SJCRH30 (cell line): ENCODE measurements around the gene AGRN. TPM values are rescaled to one million over a fixed set of nuclear protein-coding genes. Genes with fewer than 3 reads are reported as not detected.
A peak's percentile ranks its signal among the peaks of the same experiment; 100 is the strongest.

ENCODE experiments used
- DNase-seq, 2 experiments: peaks; one replicate each; pipeline ENCODE4 v3.0.0-alpha.2; 2015 to 2020
- H3K27ac ChIP-seq: fragments of 250-450 bp; sonication (Bioruptor Pico); 2 replicates; pipeline ENCODE4 v1.5.1; 2020; ENCODE audit warnings: mild to moderate bottlenecking, moderate library complexity
- H3K27me3 ChIP-seq: fragments of 250-450 bp; sonication (Bioruptor Pico); 2 replicates; pipeline ENCODE4 v1.5.1; 2020; ENCODE audit warnings: mild to moderate bottlenecking, moderate library complexity
- H3K36me3 ChIP-seq: fragments of 250-450 bp; sonication (Bioruptor Pico); 2 replicates; pipeline ENCODE4 v1.5.1; 2020; ENCODE audit warnings: mild to moderate bottlenecking, moderate library complexity
- H3K4me1 ChIP-seq: fragments of 250-450 bp; sonication (Bioruptor Pico); 2 replicates; pipeline ENCODE4 v1.5.1; 2020; ENCODE audit warnings: mild to moderate bottlenecking, moderate library complexity
- H3K4me3 ChIP-seq: fragments of 250-450 bp; sonication (Bioruptor Pico); 2 replicates; pipeline ENCODE4 v1.5.1; 2020; ENCODE audit warnings: mild to moderate bottlenecking, moderate library complexity
- H3K9me3 ChIP-seq: fragments of 250-450 bp; sonication (Bioruptor Pico); replicated peaks from 2 replicates; pipeline ENCODE4 v1.5.1; 2020; ENCODE audit warnings: mild to moderate bottlenecking, moderate library complexity
- total RNA-seq: library from RNA; depleted of rRNA; stranded (reverse); fragments of >200 nt; shearing (Covaris generic); gene quantifications from 2 replicates; pipeline ENCODE4 v1.2.3, GENCODE V29; 2014

Gene AGRN
- total RNA-seq, 1 experiment from 2014 or later: 13.7 TPM

DNA sequence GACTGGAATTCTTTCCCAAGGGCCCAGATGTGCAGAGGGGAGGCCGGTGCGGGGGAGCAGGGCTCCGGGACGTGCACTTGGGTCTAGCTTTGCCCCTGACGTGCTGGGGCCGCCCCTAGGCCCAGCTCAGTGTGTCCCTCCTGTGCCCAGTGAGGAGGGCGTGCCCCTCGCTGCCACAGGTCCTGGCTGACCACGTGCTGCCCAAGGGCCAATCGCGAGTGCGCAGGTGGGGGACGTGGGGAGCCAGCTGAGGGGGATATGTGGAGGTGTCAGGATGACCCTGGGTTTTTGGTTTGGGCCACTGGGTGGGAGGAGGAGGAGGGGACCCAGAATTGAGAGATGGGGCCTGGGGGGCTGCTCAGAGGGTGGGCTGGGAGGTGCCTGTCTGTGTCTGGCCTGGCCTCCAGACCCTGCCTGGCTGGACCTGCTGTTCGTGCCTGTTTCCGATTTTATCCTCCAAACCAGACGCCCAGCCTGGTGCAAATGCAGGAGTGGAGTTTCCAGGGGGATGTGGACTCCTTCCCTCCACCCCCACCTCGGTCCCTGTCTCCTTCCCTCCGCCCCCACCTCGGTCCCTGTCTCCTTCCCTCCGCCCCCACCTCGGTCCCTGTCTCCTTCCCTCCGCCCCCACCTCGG lies 60.3 kb downstream of the AGRN start:
- Histone ChIP-seq H3K36me3 (no peaks in the 10 kb centered on the region), H3K4me3 (peak overlapping the region; percentile 39), H3K9me3 (no peaks in the 10 kb centered on the region), H3K27ac (peak overlapping the region; percentile 27), H3K27me3 (peaks cover 1% of the 10 kb centered on the region), H3K4me1 (no peaks in the 10 kb centered on the region)
- DNase-seq: peak; percentile 79 to 83

DNA sequence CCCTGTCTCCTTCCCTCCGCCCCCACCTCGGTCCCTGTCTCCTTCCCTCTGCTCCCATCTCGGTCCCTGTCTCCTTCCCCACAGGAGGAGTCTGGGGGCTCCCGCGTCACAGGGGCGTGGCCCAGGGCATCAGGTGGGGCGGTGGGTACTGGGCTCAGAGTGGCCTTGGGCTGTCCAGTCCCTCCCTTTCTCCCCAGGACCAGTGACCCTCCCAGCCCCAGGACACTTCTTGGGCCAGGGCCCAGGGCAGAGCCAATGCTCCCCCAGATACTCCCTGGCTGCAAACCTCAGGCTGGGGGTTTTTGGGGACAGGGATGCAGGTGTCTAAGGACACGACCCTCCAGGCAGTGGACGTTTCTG lies 61.0 kb downstream of the AGRN start:
- no peak overlapping the region for H3K4me3 ChIP-seq
- no peak overlapping the region for H3K27ac ChIP-seq
- H3K27me3 ChIP-seq: no peaks in the 10 kb centered on the region
- no peaks in the 10 kb centered on the region for H3K9me3 ChIP-seq
- no peaks in the 10 kb centered on the region for H3K36me3 ChIP-seq
- no peaks in the 10 kb centered on the region for H3K4me1 ChIP-seq
- DNase-seq: no peak

DNA sequence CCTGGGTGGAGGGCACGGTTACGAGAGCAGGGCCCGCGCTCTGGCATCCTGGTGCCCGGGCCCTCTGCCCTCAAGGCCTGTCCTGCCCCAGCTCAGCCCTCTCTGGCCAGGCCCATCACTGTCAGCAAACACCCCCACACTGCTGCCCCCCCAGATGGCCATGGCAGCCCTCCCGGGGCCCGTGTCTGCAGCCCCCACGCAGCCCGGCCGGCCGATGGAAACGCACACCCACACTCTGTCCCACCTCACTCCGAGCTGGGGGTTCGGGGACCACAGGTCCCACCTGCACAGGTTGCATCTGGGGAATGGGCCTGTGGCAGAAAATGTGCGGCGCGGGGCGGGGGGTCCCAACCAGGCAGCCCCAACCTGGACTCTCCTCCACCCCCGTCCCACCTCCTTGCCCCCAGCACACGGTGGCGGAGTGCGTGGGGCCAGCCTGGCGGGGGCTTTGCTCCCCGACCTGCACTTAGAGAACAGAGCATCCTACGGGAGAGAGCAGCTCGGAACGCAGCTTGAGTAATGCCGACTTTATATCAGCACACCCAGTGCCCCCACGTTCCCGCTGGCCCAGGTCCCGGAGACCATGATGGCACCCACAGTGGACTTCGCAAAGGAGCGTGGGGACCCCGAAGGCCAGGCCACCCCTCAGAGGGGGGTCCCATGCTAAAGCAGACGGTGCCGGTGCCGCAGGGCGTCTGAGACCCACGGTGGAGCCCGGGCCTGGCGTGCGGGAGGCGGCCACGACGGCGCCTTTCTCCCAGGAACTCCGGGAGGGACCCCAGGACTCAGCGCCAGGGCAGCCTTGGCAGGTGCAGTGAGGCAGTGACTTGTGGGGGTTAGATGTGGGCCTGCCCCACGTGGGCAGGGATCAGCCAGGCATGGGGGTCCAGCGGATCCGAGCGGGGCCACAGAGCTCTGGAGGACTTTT lies 61.7 kb downstream of the AGRN start:
- Histone ChIP-seq H3K27me3 (no peaks in the 10 kb centered on the region), H3K4me3 (no peak overlapping the region), H3K9me3 (no peaks in the 10 kb centered on the region), H3K36me3 (no peaks in the 10 kb centered on the region), H3K4me1 (no peaks in the 10 kb centered on the region), H3K27ac (no peak overlapping the region)
- no peak for DNase-seq

DNA sequence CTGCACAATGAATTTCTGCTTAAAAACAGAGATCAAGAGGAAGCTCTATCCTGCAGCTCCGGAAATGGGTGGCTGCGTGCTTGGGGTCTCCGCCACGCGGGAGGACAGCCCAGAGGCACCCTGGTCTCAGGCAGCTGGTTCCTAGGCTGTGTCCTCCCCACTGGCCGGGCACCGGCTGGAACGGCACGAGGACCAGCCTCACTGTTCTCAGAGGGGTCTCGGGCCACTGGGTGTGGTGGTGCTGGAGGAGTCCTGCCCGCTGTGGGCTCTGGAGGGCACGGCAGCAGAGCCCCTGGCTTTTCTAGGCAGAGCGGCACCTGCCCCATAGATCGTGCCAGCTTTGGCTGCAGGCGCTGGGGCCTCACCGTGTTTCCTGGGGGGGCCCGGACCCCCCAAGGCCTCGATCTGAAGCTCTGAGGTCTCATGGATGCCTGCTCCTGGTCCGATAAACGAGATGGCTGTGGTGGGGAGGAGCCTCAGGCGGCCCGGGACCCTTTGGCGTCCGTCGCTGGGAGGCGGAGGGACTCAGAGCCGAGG lies 62.4 kb downstream of the AGRN start:
- DNase-seq: peak in 1 of 2 experiments; percentile 7
- Histone ChIP-seq H3K4me1 (no peaks in the 10 kb centered on the region), H3K27me3 (no peaks in the 10 kb centered on the region), H3K36me3 (no peaks in the 10 kb centered on the region), H3K4me3 (no peak overlapping the region), H3K9me3 (no peaks in the 10 kb centered on the region), H3K27ac (no peak overlapping the region)

DNA sequence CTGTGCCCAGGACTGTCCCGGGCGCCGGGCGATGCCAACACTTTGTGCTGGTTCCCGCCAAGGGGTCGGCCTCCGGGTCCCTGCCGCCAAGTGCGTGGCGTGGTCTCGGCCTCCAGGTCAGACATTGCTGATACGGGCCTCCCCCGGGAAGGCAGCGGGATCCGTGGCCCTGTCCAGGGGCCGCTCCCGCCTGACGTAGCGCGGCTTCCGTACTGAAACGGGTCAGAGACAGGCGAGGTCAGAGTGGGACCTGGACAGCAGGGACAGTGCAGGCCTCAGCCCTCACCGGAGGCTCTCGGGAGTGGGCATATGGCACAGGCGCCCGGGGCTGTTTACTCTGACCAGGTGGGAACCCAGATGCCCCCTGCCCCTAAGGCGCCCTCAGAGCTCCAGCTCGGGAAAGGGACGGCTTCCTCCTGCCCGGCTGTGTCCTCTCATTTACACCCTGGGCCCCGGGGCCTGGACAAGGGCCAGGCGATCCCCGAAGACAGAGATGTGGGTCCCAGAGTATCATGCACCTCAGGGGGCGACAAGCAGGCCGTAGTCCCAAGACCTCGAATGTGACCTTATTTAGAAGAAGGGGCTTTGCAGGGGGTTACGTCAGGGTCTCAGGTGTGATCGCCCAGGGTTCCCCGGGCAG lies 63.0 kb downstream of the AGRN start:
- no peaks in the 10 kb centered on the region for H3K36me3 ChIP-seq
- H3K4me1 ChIP-seq: no peaks in the 10 kb centered on the region
- peak in 1 of 2 experiments; percentile 8 for DNase-seq
- H3K27me3 ChIP-seq: no peaks in the 10 kb centered on the region
- H3K27ac ChIP-seq: no peak overlapping the region
- no peaks in the 10 kb centered on the region for H3K9me3 ChIP-seq
- no peak overlapping the region for H3K4me3 ChIP-seq

DNA sequence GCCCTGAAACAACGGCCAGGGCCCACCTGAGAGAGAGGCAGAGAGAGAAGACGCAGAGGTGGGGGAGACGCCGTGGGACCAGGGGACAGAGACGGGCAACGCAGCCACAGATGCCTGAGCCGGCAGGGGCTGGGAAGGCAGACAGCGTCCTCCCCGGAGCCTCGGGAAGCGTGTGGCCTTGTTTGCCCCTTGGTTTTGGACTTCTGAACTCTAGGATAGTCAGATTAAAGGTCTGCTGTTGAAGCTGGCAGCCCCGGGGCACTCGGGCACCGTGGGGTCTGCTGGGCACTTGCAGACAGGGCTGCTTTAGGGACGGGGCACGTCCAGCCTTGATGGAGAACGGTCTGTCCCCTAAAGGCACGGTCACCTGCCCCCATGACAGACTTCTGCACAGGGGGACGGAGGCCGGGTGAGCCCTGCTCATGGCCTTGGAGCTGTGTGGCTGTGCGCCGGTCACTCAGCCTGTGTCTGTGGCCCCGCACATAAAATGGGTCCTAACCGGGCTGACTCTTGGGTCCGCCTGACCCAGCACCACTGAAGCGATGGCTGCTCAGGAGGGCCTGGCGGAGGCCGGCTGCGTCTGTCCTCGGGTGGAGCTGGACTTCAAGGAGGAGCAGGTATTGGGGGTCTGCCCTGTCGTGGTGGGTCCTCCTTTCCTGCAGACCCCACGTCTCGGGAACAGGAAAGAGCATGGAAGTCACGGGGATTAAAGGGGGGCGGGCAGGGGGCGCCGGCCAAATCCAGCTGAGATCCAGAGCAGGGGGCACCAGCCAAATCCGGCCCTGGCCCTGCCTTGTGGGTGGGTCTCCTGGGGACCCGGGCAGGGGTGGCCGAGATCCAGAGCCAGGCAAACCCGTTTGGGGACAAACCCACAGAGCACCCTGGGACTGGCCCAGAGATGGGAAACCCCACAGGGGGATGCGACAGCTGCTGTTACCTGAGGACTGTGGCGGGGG lies 63.8 kb downstream of the AGRN start:
- H3K27ac ChIP-seq: no peak overlapping the region
- H3K27me3 ChIP-seq: no peaks in the 10 kb centered on the region
- no peak for DNase-seq
- H3K9me3 ChIP-seq: no peaks in the 10 kb centered on the region
- H3K4me1 ChIP-seq: no peaks in the 10 kb centered on the region
- H3K4me3 ChIP-seq: no peak overlapping the region
- no peaks in the 10 kb centered on the region for H3K36me3 ChIP-seq

DNA sequence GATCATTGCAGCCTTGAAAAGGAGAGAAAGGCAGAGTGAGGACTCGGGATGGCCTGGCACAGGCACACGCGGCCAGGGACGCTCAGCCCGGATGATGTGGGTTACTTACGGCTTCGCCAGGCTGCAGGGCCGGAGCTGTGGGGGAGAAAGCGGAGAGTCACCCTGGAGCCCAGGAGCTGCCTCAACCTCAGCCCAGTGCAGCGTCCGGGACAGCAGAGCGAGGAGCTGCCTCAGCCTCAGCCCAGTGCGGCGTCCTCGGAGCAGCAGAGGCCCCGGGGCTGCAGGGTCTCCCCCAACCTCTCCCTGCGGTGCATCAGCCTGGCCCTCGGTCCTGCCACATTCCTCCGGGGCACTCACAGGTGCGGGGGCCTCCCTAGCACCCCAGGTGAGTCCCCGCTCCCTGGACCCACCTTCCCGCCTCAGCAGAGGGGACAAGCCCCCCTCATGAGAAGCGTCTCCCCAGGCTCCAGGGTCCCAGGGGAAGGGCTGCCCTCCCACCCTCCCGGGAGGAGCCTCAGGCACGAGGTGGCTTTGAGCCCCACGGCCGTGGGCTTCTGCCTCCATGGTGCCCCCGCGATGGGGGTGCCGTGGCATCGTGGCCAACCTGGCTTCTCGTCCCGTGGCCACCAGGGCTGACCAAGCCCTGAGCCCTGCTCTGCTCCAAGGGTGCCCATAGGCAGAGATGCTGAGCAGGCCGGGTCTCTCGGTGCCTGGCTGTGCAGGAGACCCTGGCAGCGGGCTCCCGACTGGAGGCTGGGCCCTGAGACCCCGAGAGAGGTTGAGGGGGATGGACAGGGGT lies 64.7 kb downstream of the AGRN start:
- Histone ChIP-seq H3K4me3 (no peak overlapping the region), H3K36me3 (no peaks in the 10 kb centered on the region), H3K9me3 (no peaks in the 10 kb centered on the region), H3K4me1 (no peaks in the 10 kb centered on the region), H3K27me3 (no peaks in the 10 kb centered on the region), H3K27ac (no peak overlapping the region)
- peak in 1 of 2 experiments; percentile 6 for DNase-seq

DNA sequence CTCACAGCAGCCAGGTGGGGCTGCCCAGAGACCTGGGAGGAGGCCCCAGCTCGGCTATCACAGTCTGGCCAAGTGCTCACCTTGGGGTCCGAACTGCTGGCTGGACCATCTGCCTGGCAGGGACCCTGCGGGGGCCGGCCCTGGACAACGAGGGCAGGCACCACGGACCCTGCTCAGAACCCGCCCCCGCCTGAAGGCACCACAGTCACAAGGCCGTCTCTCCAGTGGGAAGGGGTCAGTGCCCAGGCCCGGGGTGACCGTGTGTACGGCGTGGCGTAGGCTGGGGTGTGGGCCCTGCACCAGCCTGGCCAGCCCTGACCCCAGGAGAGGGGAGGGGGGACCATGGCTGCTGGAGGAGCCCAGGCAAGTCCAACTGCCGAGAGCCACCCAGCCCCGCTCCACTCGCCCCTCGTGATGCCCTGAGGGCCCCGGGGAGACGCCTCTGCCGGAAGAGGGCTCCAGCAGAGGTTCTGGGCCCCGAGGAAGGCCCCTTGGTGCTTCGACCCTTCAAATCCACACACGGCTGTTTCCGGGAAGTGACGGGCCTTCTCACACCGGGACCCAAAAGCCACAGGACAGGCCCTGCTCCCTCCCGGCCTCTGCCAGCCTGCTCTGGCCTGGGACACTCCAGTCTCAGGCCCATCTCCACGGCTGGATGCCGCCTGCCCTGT lies 65.4 kb downstream of the AGRN start:
- Histone ChIP-seq H3K9me3 (no peaks in the 10 kb centered on the region), H3K36me3 (no peaks in the 10 kb centered on the region), H3K27ac (no peak overlapping the region), H3K4me1 (no peaks in the 10 kb centered on the region), H3K27me3 (no peaks in the 10 kb centered on the region), H3K4me3 (no peak overlapping the region)
- DNase-seq: no peak

DNA sequence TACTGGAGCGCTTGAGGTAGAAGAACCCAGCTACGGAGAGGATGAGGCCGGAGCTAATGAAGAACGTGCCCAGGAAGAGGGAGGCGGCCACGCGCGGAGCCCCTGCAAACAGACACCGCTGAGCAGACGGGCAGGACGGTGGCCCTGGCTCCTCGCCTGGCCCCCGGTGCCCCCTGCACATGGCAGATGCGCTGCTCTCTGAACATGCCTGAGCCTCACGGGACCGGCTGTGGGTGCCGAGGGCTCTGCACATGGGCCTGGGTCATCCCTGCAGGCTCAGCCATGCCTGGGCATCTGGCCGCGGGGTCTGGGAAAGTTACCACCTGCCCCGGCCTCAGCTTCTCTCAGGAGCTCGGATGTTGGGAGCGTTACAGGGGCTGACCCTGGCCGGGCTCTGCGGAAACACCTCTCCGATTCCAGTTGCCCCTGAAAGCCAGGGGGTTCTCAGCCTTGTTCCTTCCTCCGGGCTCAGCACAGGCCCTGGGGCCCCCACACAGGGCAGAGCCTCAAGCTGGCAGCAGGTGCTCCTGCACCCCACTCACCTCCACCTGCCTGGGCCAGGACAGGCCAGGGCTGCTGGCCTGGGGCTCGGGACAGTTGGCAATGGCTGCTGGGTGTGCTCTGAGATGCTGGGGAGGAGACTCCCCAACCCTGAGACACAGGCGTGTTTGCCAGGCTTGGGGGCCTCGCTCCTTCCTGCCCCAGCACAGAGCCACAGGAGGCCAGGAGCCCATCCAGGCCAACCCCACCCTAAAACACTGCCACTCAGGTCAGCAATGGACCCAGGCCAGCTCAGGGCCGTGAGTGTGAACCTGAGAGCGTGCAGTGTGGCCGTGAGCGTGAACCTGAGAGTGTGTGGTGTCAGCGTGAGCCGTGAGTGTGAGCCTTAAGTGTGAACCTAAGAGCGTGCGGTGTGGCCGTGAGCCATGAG lies 66.3 kb downstream of the AGRN start:
- H3K27me3 ChIP-seq: no peaks in the 10 kb centered on the region
- H3K4me1 ChIP-seq: no peaks in the 10 kb centered on the region
- H3K9me3 ChIP-seq: no peaks in the 10 kb centered on the region
- no peak overlapping the region for H3K4me3 ChIP-seq
- no peak overlapping the region for H3K27ac ChIP-seq
- DNase-seq: no peak
- no peaks in the 10 kb centered on the region for H3K36me3 ChIP-seq

DNA sequence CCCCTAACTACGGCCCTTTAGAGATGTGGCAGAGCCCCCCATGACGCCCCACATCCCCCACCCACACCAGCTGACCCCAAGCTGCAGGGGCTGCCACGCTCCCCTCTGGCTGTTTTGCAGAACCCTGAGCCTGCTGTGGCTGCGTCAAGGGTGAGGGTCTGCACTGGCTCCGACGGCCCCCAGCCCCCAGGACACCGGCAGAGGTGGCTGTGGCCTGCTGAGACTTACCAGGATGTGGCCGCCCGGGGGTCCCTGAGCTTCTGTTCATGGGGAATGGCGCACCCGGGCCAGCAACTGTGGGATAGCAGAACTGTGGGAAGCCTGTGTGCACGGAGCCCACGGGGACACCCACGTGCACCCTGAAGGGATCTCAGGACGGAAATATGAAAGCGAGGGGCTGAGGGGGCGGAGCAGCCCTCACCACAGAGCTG lies 67.0 kb downstream of the AGRN start:
- no peaks in the 10 kb centered on the region for H3K4me1 ChIP-seq
- H3K36me3 ChIP-seq: no peaks in the 10 kb centered on the region
- H3K27ac ChIP-seq: no peak overlapping the region
- H3K27me3 ChIP-seq: no peaks in the 10 kb centered on the region
- no peak overlapping the region for H3K4me3 ChIP-seq
- H3K9me3 ChIP-seq: no peaks in the 10 kb centered on the region
- no peak for DNase-seq

DNA sequence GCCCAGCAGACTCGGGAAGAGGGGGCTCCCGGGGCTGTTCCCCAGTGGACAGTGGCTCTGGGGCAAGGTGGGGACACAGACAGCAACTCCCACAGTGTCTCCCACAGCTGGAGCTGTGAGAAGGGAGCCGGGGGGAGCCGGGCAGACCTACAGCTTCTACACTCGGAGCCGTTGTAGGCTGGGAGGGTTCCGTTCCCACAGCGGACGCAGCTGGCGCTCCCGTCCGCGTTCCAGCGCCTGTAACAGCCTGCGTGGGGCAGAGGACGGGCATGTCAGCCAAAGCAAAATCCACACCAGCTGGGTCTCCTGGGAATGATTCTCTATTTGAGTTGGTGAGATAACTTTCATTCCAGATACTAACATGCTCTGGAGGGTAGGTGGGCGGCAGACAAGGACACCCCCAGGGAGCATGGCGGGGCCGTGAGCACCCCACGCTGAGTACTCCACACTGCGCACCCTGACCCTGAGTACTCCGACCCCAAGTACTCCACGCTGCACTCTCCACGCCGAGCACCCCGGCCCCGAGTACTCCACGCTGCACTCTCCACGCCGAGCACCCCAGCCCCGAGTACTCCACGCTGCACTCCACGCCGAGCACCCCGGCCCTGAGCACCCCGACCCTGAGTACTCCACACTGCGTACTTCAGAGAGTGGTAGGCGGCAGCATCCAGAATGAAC lies 67.6 kb downstream of the AGRN start:
- H3K9me3 ChIP-seq: no peaks in the 10 kb centered on the region
- H3K4me3 ChIP-seq: no peak overlapping the region
- no peaks in the 10 kb centered on the region for H3K36me3 ChIP-seq
- no peaks in the 10 kb centered on the region for H3K4me1 ChIP-seq
- no peak for DNase-seq
- H3K27me3 ChIP-seq: no peaks in the 10 kb centered on the region
- H3K27ac ChIP-seq: no peak overlapping the region
